Ascending aorta (tissue), 2 donors: ENCODE measurements around the gene SSC5D. TPM values are rescaled to one million over a fixed set of nuclear protein-coding genes. Genes with fewer than 3 reads are reported as not detected.

Experiments used
- DNase-seq, 2 donors: peaks; one replicate each; pipeline ENCODE4 v3.0.0-alpha.2; 2019; ENCODE audit warnings: low spot score in 2 of 2
- H3K27ac ChIP-seq, 2 donors: fragments of 200-600 bp; sonication (generic); one replicate each; pipeline ENCODE4 v1.5.1; 2016 to 2017; ENCODE audit warnings: mild to moderate bottlenecking in 1 of 2
- H3K27me3 ChIP-seq: fragments of 200-600 bp; sonication (generic); one replicate; pipeline ENCODE4 v1.5.1; 2017
- H3K36me3 ChIP-seq, 2 donors: fragments of 200-600 bp; sonication (generic); one replicate each; pipeline ENCODE4 v1.5.1; 2016
- H3K4me1 ChIP-seq, 2 donors: fragments of 200-600 bp; sonication (generic); one replicate each; pipeline ENCODE4 v1.5.1; 2016 to 2017; ENCODE audit warnings: mild to moderate bottlenecking in 1 of 2
- H3K4me3 ChIP-seq, 2 donors: fragments of 200-600 bp; sonication (generic); one replicate each; pipeline ENCODE4 v1.5.1; 2016 to 2017; ENCODE audit warnings: mild to moderate bottlenecking in 1 of 2
- H3K9me3 ChIP-seq, 2 donors: fragments of 200-600 bp; sonication (generic); one replicate each; pipeline ENCODE4 v1.5.1; 2016
- intact Hi-C: fragments of 100-400 bp; cut with DNase I; formaldehyde crosslinking; loops from one replicate; pipeline ENCODE4 v1.15.1; 2023
- total RNA-seq: library from RNA; depleted of rRNA; stranded (reverse); fragments of >200 nt; gene quantifications from one replicate; pipeline ENCODE4 v1.1.0, GENCODE V29; 2016
- TF ChIP-seq, protein P1 (sequence below), 3 experiments: fragments of 200-600 bp in 2 of 3; fragments of 450-650 bp in 1 of 3; sonication (generic) in 2 of 3; IDR thresholded peaks; one replicate each; pipeline ENCODE4 v1.5.1; 2016 to 2019; ENCODE audit warnings: antibody characterized with exemption in 3 of 3, mild to moderate bottlenecking in 1 of 3, moderate library complexity in 1 of 3

SSC5D gene
- total RNA-seq, 1 donor from 2014 or later, result 22.4 TPM

DNA sequence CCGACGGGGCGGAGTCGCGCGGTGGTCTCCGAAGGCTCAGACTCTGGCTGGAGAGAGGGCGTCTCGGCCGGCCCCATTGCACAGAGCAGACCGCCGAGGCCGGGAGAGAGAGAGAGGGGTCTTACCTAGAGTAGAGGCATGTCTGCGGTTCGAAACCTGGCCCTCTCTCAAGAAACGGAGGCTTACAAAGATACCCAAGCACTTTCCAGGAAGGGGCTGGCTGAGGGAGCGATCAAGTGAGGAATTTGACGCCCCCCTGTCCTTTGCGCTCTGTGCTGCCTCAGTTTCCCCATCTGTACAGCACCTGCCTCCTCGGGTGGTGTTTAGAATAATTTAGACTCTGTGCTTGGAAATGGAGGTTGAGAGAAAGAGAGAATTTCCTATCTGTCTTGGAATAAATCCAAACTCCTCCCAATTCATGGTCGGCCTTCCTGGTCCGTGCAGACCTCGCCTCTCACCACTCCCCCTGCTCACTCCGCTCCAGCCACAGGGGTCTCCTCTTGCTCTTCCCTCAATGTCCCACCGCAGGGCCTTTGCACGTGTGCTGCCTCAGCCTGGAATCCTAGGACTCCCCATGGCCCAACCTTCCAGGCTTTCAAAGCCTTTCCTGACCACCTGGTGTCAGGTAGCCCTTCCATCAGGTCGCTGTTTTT is 26.1 kb upstream of the SSC5D start:
- H3K27ac ChIP-seq, result peak overlapping the region; percentile 67 to 73
- intact Hi-C loops, result loop anchor here (1.0 to 5.0 kb wide), 7 partner anchors 14 to 345 kb away; partner anchors contain the start of genes BRSK1, FIZ1, HSPBP1 and PPP1R12C

DNA sequence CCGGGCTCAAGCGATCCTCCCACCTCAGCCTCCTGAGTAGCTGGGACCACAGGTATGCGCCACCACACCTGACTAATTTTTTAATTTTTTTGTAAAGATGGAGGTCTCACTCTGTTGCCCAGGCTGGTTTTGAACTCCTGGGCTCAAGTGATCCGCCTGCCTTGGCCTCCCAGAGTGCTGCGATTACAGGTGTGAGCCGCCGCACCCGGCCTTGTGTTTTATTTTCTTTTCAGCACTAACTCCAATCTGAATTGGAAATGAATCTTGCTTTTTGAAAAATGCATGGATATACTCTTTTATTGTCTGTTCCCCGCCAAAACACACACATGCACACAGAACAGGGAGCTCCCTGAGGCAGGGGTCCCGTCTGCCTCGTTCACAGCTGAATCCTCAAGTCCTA is 25.5 kb upstream of the SSC5D start:
- Histone ChIP-seq H3K9me3 (no peaks in the 10 kb centered on the region), H3K27me3 (no peaks in the 10 kb centered on the region), H3K4me1 (peaks cover 0 to 11% of the 10 kb centered on the region in 2 donors), H3K4me3 (no peak overlapping the region), H3K27ac (no peak overlapping the region), H3K36me3 (no peaks in the 10 kb centered on the region)
- TF ChIP-seq, protein P1, sequence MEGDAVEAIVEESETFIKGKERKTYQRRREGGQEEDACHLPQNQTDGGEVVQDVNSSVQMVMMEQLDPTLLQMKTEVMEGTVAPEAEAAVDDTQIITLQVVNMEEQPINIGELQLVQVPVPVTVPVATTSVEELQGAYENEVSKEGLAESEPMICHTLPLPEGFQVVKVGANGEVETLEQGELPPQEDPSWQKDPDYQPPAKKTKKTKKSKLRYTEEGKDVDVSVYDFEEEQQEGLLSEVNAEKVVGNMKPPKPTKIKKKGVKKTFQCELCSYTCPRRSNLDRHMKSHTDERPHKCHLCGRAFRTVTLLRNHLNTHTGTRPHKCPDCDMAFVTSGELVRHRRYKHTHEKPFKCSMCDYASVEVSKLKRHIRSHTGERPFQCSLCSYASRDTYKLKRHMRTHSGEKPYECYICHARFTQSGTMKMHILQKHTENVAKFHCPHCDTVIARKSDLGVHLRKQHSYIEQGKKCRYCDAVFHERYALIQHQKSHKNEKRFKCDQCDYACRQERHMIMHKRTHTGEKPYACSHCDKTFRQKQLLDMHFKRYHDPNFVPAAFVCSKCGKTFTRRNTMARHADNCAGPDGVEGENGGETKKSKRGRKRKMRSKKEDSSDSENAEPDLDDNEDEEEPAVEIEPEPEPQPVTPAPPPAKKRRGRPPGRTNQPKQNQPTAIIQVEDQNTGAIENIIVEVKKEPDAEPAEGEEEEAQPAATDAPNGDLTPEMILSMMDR (IDR thresholded peaks at IDR 0.05), result no peak
- intact Hi-C loops, result loop anchor here (5.0 kb wide), 2 partner anchors 160 to 180 kb away; partner anchors contain the start of genes BRSK1, HSPBP1 and ZNF784
- DNase-seq, result no peak

More for the DNA sequence above, 26.1 kb upstream of the SSC5D start:
- Histone ChIP-seq H3K36me3 (no peaks in the 10 kb centered on the region), H3K4me1 (peaks cover 0 to 5% of the 10 kb centered on the region in 2 donors), H3K27me3 (no peaks in the 10 kb centered on the region), H3K4me3 (peak overlapping the region; percentile 58 to 69), H3K9me3 (no peaks in the 10 kb centered on the region)
- TF ChIP-seq, protein P1 (IDR thresholded peaks at IDR 0.05), result no peak
- no peak for DNase-seq

DNA sequence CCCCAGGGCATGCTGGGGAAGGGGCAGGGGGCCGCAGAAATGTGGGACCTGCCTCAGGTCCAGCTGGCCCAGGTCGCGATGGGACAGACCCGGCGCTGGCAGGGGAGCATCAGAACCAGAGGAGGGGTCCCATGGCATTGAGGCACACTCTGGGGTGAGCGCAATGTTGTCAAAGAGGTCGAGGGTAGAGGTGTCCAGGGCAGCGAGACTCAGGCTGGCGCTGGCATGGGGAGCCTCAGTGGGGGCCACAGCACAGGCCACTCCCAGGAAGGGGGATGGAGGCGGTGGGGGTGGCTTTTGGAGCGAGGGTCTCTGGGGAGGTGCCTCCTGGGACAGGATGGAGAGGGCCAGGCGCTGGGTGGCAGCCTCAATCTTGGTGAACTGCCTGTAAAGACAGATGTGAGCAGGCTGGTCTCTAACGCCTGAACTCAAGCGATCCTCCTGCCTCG is 24.6 kb upstream of the SSC5D start:
- intact Hi-C loops, result loop anchor here (5.0 kb wide), 2 partner anchors 159 to 181 kb away; partner anchors contain the start of genes BRSK1, HSPBP1 and ZNF784

DNA sequence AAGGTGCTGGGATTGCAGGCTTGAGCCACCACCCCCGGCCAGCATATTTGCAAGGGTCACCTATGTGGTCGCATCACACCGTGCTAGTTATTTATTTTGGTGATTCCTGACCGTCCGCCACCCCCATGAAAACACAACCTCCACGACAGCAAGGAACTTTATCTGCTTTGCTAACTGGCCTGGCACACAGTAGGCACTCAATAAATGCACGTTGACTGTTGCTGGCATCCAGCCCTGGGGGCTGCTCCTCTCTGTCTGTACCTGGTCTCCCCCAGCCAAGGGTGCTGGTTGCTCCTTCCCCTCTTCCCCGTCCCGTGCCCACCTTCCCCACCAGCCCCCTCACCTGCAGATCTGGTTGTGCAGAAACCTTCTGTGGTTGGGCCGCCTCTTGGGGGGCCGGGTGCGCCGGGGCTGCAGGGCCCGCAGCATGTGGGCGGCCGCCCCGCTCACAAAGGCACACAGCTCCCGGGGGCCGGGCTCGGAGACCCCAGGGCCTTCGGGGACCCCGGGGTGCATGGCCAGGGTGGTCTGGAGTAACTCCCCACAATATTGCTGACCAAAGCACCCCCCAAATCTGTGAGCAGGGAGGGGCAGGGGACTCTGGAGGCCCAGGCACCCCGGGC is 24.1 kb upstream of the SSC5D start:
- intact Hi-C loops, result loop anchor here (5.0 kb wide), 2 partner anchors 158 to 182 kb away; partner anchors contain the start of genes BRSK1, HSPBP1 and ZNF784
- no peak overlapping the region for H3K27ac ChIP-seq

More for the DNA sequence above, 24.6 kb upstream of the SSC5D start:
- H3K27me3 ChIP-seq, result no peaks in the 10 kb centered on the region
- no peak overlapping the region for H3K27ac ChIP-seq
- TF ChIP-seq, protein P1 (IDR thresholded peaks at IDR 0.05), result no peak
- peaks cover 0 to 11% of the 10 kb centered on the region in 2 donors for H3K4me1 ChIP-seq
- no peak for DNase-seq
- H3K9me3 ChIP-seq, result no peaks in the 10 kb centered on the region
- no peak overlapping the region for H3K4me3 ChIP-seq
- no peaks in the 10 kb centered on the region for H3K36me3 ChIP-seq

DNA sequence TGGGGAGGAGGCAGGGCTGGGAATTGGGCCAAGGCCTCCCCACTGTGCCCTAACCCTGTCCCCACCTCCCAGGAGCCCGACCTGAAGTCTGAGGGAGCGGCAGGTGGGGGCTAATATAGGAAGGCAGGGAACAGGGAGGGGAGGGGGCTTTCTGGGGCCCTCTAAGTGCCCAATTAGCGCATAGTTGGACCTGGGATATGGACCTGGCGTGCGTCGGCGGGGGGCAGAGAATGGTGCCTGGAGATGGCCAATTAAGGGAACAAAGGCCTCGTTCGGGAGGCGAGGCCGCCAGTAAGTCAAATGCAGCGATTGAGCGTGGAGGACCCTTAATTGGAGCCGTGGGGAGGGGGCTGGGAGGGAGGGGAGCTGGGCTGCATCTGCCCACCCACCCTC is 23.6 kb upstream of the SSC5D start, which contains the start of gene C19orf85:
Gene C19orf85 (minus strand): TSS at position 90 of the 393 bp plus-strand sequence. CDS start 197 bp downstream, outside the sequence.
- TF ChIP-seq, protein P1 (IDR thresholded peaks at IDR 0.05), result no peak
- no peak for DNase-seq
- Histone ChIP-seq H3K36me3 (no peaks in the 10 kb centered on the region), H3K27ac (no peak within 1 kb of the TSS), H3K4me3 (no peak within 1 kb of the TSS), H3K27me3 (no peaks in the 10 kb centered on the region), H3K9me3 (no peaks in the 10 kb centered on the region), H3K4me1 (peaks cover 0 to 11% of the 10 kb centered on the region in 2 donors)
- intact Hi-C loops, result loop anchor here (5.0 kb wide), 2 partner anchors 158 to 182 kb away; partner anchors contain the start of genes BRSK1, HSPBP1 and ZNF784

More for the DNA sequence above, 24.1 kb upstream of the SSC5D start:
- Histone ChIP-seq H3K4me1 (peaks cover 0 to 11% of the 10 kb centered on the region in 2 donors), H3K27me3 (no peaks in the 10 kb centered on the region), H3K36me3 (no peaks in the 10 kb centered on the region), H3K9me3 (no peaks in the 10 kb centered on the region), H3K4me3 (no peak overlapping the region)
- no peak for DNase-seq
- TF ChIP-seq, protein P1 (IDR thresholded peaks at IDR 0.05), result no peak
